NCI-H1436 treated with DMSO at 0.1 percent for 48 hours (cell line): ENCODE results near the gene COPS8.

Source experiments
- DNase-seq: peaks from one replicate; lab custom pipeline; 2025; lab: John Stamatoyannopoulos, UW

Gene COPS8

GRCh38 chr2:237065071-237065377 is 20.7 kb upstream of the COPS8 start:
- no peak for DNase-seq

GRCh38 chr2:237066396-237066795 is 19.3 kb upstream of the COPS8 start:
- no peak for DNase-seq

- no peak for DNase-seq
Measured at GRCh38 chr2:237068005-237068576, 17.6 kb upstream of the COPS8 start.

GRCh38 chr2:237072067-237072931 is 13.4 kb upstream of the COPS8 start:
- no peak for DNase-seq

GRCh38 chr2:237073552-237073951 is 12.1 kb upstream of the COPS8 start:
- no peak for DNase-seq

GRCh38 chr2:237074211-237074993 is 11.3 kb upstream of the COPS8 start:
- DNase-seq = no peak

GRCh38 chr2:237075749-237076599 is 9.7 kb upstream of the COPS8 start:
- DNase-seq = no peak

GRCh38 chr2:237081596-237081995 is 4.1 kb upstream of the COPS8 start:
- no peak for DNase-seq

- no peak for DNase-seq
Measured at GRCh38 chr2:237083026-237083425, 2.7 kb upstream of the COPS8 start.

- DNase-seq = no peak
Measured at GRCh38 chr2:237084444-237084843, 1.2 kb upstream of the COPS8 start.

- no peak for DNase-seq
Measured at GRCh38 chr2:237090906-237091305, 5.2 kb downstream of the COPS8 start.

GRCh38 chr2:237091779-237092436 is 6.2 kb downstream of the COPS8 start:
- DNase-seq = no peak

- DNase-seq = no peak
Measured at GRCh38 chr2:237092506-237092905, 6.8 kb downstream of the COPS8 start.

- no peak for DNase-seq
Measured at GRCh38 chr2:237092920-237093781, 7.5 kb downstream of the COPS8 start.

- DNase-seq = no peak
Measured at GRCh38 chr2:237096201-237096600, 10.5 kb downstream of the COPS8 start.

GRCh38 chr2:237096911-237097310 is 11.2 kb downstream of the COPS8 start:
- DNase-seq = no peak

GRCh38 chr2:237097326-237097910 is 11.7 kb downstream of the COPS8 start:
- DNase-seq = no peak

GRCh38 chr2:237097911-237098702 is 12.4 kb downstream of the COPS8 start:
- DNase-seq = no peak

- no peak for DNase-seq
Measured at GRCh38 chr2:237099804-237100203, 14.1 kb downstream of the COPS8 start.
